IMR-90 (cell line): ENCODE measurements around the gene PHOX2A. TPM values are rescaled to one million over a fixed set of nuclear protein-coding genes. Genes with fewer than 3 reads are reported as not detected.

ENCODE experiments used
- ATAC-seq: fragments of 200-7000 bp; cut with Tn5 transposase; 2 replicates; pipeline ENCODE4 v1.9.1; 2020; ENCODE audit warnings: low read depth, mild to moderate bottlenecking, moderate library complexity
- BruUV-seq: library from RNA; stranded (reverse); fragments of 400-500 nt; replicated peaks from 2 replicates; lab custom pipeline; 2021; lab: Mats Ljungman, UMichigan
- CTCF ChIA-PET: fragments of 300-600 bp; formaldehyde crosslinking; extraction: SDS; loops from one replicate; lab custom pipeline; 2021; ENCODE audit warnings: antibody characterized with exemption; lab: Yijun Ruan, JAX
- POLR2A ChIA-PET: fragments of 300-600 bp; sonication (Branson Sonifier 250); formaldehyde crosslinking; loops from one replicate; lab custom pipeline; 2022; ENCODE audit warnings: antibody characterized with exemption; ENCODE audit not compliant: unreplicated experiment; lab: Charles Lee
- DNase-seq: peaks from one replicate; pipeline ENCODE4 v3.0.0; 2013
- H2AFZ ChIP-seq: replicated peaks from 2 replicates; pipeline ENCODE3; 2013; ENCODE audit warnings: low read length, mild to moderate bottlenecking; ENCODE audit not compliant: poor library complexity
- H2AK5ac ChIP-seq: 2 replicates; pipeline ENCODE4 v1.6.1; 2013; ENCODE audit warnings: low read depth, low read length, inconsistent platforms
- H2AK9ac ChIP-seq: replicated peaks from 2 replicates; pipeline ENCODE3; 2013; ENCODE audit warnings: mild to moderate bottlenecking, low read depth, low read length, moderate library complexity; ENCODE audit not compliant: poor library complexity
- H2BK120ac ChIP-seq: 2 replicates; pipeline ENCODE4 v1.6.1; 2013; ENCODE audit warnings: low read depth, low read length, inconsistent platforms
- H2BK15ac ChIP-seq: 3 replicates; pipeline ENCODE4 v1.6.1; 2013; ENCODE audit warnings: low read depth, low read length, inconsistent platforms
- H2BK20ac ChIP-seq: 2 replicates; pipeline ENCODE4 v1.6.1; 2013; ENCODE audit warnings: low read depth, mild to moderate bottlenecking, inconsistent platforms, low read length, moderate library complexity
- H2BK5ac ChIP-seq: 2 replicates; pipeline ENCODE4 v1.6.1; 2013; ENCODE audit warnings: mild to moderate bottlenecking, low read depth, low read length, inconsistent platforms; ENCODE audit not compliant: poor library complexity, severe bottlenecking
- H3K14ac ChIP-seq: replicated peaks from 2 replicates; pipeline ENCODE4 v1.6.1; 2013; ENCODE audit warnings: low read depth, low read length, inconsistent platforms
- H3K18ac ChIP-seq: 2 replicates; pipeline ENCODE4 v1.6.1; 2013; ENCODE audit warnings: low read depth, low read length, control low read depth
- H3K23ac ChIP-seq: 2 replicates; pipeline ENCODE4 v1.6.1; 2013; ENCODE audit warnings: low read depth, low read length, inconsistent platforms
- H3K27ac ChIP-seq: 2 replicates; pipeline ENCODE4 v1.5.1; 2013; ENCODE audit warnings: mild to moderate bottlenecking, control low read depth, low read length; ENCODE audit not compliant: insufficient read depth
- H3K27me3 ChIP-seq: 2 replicates; pipeline ENCODE4 v1.6.1; 2013; ENCODE audit warnings: low read length; ENCODE audit not compliant: control insufficient read depth, insufficient read depth
- H3K36me3 ChIP-seq: 2 replicates; pipeline ENCODE4 v1.6.1; 2013; ENCODE audit warnings: low read length, mixed read lengths; ENCODE audit not compliant: control insufficient read depth, insufficient read depth
- H3K4ac ChIP-seq: 2 replicates; pipeline ENCODE4 v1.6.1; 2013; ENCODE audit warnings: low read depth, low read length, inconsistent platforms
- H3K4me1 ChIP-seq: 2 replicates; pipeline ENCODE4 v1.6.1; 2013; ENCODE audit warnings: low read length, mixed read lengths; ENCODE audit not compliant: control insufficient read depth, insufficient read depth
- H3K4me2 ChIP-seq: 2 replicates; pipeline ENCODE4 v1.6.1; 2013; ENCODE audit warnings: low read depth, mild to moderate bottlenecking, control low read depth, low read length, moderate library complexity
- H3K4me3 ChIP-seq: 2 replicates; pipeline ENCODE4 v1.5.1; 2013; ENCODE audit warnings: low read depth, mild to moderate bottlenecking, control low read depth, low read length, moderate library complexity; ENCODE audit not compliant: insufficient read depth
- H3K56ac ChIP-seq: 2 replicates; pipeline ENCODE4 v1.6.1; 2013; ENCODE audit warnings: low read length, inconsistent platforms; ENCODE audit not compliant: insufficient read depth; ENCODE audit errors: extremely low read depth
- H3K79me1 ChIP-seq, 2 experiments: 2 replicates each; pipeline ENCODE4 v1.6.1; 2013; ENCODE audit warnings: low read length in 2 of 2, inconsistent platforms in 1 of 2, low read depth in 1 of 2
- H3K9ac ChIP-seq: 2 replicates; pipeline ENCODE4 v1.6.1; 2013; ENCODE audit warnings: low read depth, low read length, control low read depth
- H3K9me1 ChIP-seq: 2 replicates; pipeline ENCODE4 v1.6.1; 2013; ENCODE audit warnings: low read length, inconsistent platforms; ENCODE audit not compliant: insufficient read depth
- H3K9me3 ChIP-seq: 2 replicates; pipeline ENCODE4 v1.6.1; 2013; ENCODE audit warnings: low read length; ENCODE audit not compliant: control insufficient read depth, insufficient read depth
- H4K20me1 ChIP-seq: 2 replicates; pipeline ENCODE4 v1.6.1; 2013; ENCODE audit warnings: low read length, inconsistent platforms; ENCODE audit not compliant: insufficient read depth
- H4K5ac ChIP-seq: 2 replicates; pipeline ENCODE4 v1.6.1; 2013; ENCODE audit warnings: mild to moderate bottlenecking, low read depth, low read length, control low read depth
- H4K8ac ChIP-seq, 2 experiments: 2 replicates each; pipeline ENCODE4 v1.6.1; 2013; ENCODE audit warnings: low read depth in 2 of 2, low read length in 2 of 2, control low read depth in 1 of 2, inconsistent platforms in 1 of 2
- H4K91ac ChIP-seq: 2 replicates; pipeline ENCODE4 v1.6.1; 2013; ENCODE audit warnings: low read depth, low read length, inconsistent platforms; ENCODE audit not compliant: insufficient read depth
- BHLHE40 ChIP-seq: fragments of 150-350 bp; IDR thresholded peaks from 2 replicates; pipeline ENCODE4 v1.6.1; 2016; ENCODE audit warnings: mild to moderate bottlenecking, low read depth, low read length
- CEBPB ChIP-seq: IDR thresholded peaks from 2 replicates; pipeline ENCODE4 v1.6.1; 2012; ENCODE audit warnings: low read depth, low read length, improper control_type of control experiment
- CHD1 ChIP-seq: IDR thresholded peaks from 2 replicates; pipeline ENCODE4 v1.6.1; 2012; ENCODE audit warnings: low read depth, low read length, improper control_type of control experiment
- FOS ChIP-seq: fragments of 150-350 bp; IDR thresholded peaks from 2 replicates; pipeline ENCODE4 v1.6.1; 2016; ENCODE audit warnings: low read depth, low read length
- MAFK ChIP-seq: IDR thresholded peaks from 2 replicates; pipeline ENCODE4 v1.6.1; 2012; ENCODE audit warnings: low read depth, low read length, improper control_type of control experiment
- MAZ ChIP-seq: IDR thresholded peaks from 2 replicates; pipeline ENCODE4 v1.6.1; 2012; ENCODE audit warnings: low read depth, mild to moderate bottlenecking, low read length, improper control_type of control experiment, moderate library complexity, borderline replicate concordance
- MXI1 ChIP-seq: IDR thresholded peaks from 2 replicates; pipeline ENCODE4 v1.6.1; 2012; ENCODE audit warnings: low read depth, mild to moderate bottlenecking, low read length, moderate library complexity, borderline replicate concordance
- NFE2L2 ChIP-seq: fragments of 150-350 bp; IDR thresholded peaks from 2 replicates; pipeline ENCODE4 v1.6.1; 2016; ENCODE audit warnings: low read depth, mild to moderate bottlenecking, low read length
- POLR2A ChIP-seq: IDR thresholded peaks from 2 replicates; pipeline ENCODE4 v1.6.1; 2012; ENCODE audit warnings: mild to moderate bottlenecking, low read depth, low read length
- RAD21 ChIP-seq: IDR thresholded peaks from 2 replicates; pipeline ENCODE4 v1.6.1; 2012; ENCODE audit warnings: low read length, improper control_type of control experiment
- RFX5 ChIP-seq: IDR thresholded peaks from 2 replicates; pipeline ENCODE4 v1.8.0; 2012; ENCODE audit warnings: low read depth, mild to moderate bottlenecking, low read length, moderate library complexity
- SMC3 ChIP-seq: fragments of 150-350 bp; IDR thresholded peaks from 2 replicates; pipeline ENCODE4 v1.6.1; 2016; ENCODE audit warnings: low read depth, mild to moderate bottlenecking, antibody characterized with exemption, low read length, moderate library complexity
- WGBS, 2 experiments: methylation state at CpG; one replicate each; pipeline versions ENCODE4 v1.1.5 to v1.1.7; 2013; ENCODE audit warnings: missing lambda C conversion rate in 2 of 2; ENCODE audit not compliant: insufficient read length in 1 of 2; ENCODE audit errors: extremely low coverage in 2 of 2; 5-methylcytosine and 5-hydroxymethylcytosine counted together
- dilution Hi-C: fragments of 300-500 bp; cut with HindIII; formaldehyde crosslinking; loops from one replicate; pipeline ENCODE4 v1.14.3; 2018; ENCODE audit warnings: low sequenced_read_pairs; ENCODE audit not compliant: unreplicated experiment
- in situ Hi-C: fragments of 300-500 bp; cut with MboI; formaldehyde crosslinking; loops from 3 replicates; pipeline ENCODE4 v1.14.3; 2019; ENCODE audit warnings: low sequenced_read_pairs, inconsistent platforms, mixed read lengths
- intact Hi-C: fragments of 100-400 bp; cut with micrococcal nuclease; formaldehyde crosslinking; loops from 2 replicates; pipeline ENCODE4 v1.10.0; 2022
- polyA plus RNA-seq, 3 experiments: library from polyadenylated mRNA; depleted of rRNA; stranded (reverse); fragments of >200 nt; gene quantifications; 2 replicates each; pipeline ENCODE4 v1.2.3, GENCODE V29; 2012; ENCODE audit warnings: low replicate concordance in 1 of 3
- total RNA-seq: library from RNA; depleted of rRNA; stranded (reverse); fragments of >200 nt; gene quantifications from 2 replicates; pipeline ENCODE4 v1.2.3, GENCODE V29; 2012
- TF ChIP-seq, protein P1 (sequence below): conservative IDR thresholded peaks from 2 replicates; pipeline ENCODE4 v1.5.1; 2012; ENCODE audit warnings: mild to moderate bottlenecking, low read depth, low read length, improper control_type of control experiment
- TF ChIP-seq, protein P2 (sequence below): fragments of 150-350 bp; IDR thresholded peaks from 2 replicates; pipeline ENCODE4 v1.6.1; 2017; ENCODE audit warnings: mild to moderate bottlenecking, antibody characterized with exemption, low read length, low read depth

PHOX2A gene
- total and polyA plus RNA-seq, 2 of the 4 experiments (the other 2 are of a cell fraction): not detected

DNA sequence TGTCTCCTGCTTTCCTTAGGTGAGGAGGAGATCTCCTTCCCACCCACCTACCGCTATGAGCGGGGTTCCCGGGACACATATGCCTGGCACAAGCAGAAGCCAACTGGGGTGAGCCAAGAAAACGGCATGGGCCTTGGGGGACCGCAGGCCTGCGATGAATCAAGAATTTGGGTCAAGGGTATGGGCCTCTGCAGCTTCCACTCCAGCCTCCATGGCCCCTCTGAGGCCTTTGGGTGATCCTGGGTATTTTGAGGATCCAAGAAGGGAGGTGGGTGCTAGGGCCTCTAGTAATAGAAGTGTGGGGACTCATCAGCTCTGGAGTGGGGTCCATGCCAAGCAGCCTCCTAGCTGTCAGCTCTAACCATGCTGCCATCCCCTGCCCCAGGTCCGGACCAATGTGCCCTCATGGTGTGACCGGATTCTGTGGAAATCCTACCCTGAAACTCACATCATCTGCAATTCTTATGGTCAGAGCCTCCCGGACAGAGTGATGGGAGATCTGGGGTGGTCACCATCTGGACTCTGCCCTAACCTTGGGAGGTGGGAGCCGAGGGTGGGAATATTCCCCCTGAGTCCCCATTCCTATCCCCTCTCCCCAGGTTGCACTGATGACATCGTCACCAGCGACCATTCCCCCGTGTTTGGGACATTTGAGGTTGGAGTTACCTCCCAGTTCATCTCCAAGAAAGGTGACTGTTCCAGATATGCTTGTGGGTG is 10.8 kb downstream of the PHOX2A start:
- no peak for ATAC-seq
- Histone ChIP-seq H3K23ac (no peak overlapping the region), H2AK5ac (no peak overlapping the region), H3K4me1 (no peaks in the 10 kb centered on the region; the same call in 1 of the 2 replicates), H4K20me1 (peaks cover 72% of the 10 kb centered on the region), H2BK120ac (no peak overlapping the region), H3K9ac (no peak overlapping the region), H3K56ac (no peak overlapping the region), H3K4me3 (no peak overlapping the region), H2BK5ac (no peak overlapping the region), H3K27ac (no peak overlapping the region), H3K18ac (no peak overlapping the region), H2AFZ (no peak overlapping the region), H2BK15ac (no peak overlapping the region), H3K4ac (no peak overlapping the region), H3K27me3 (no peaks in the 10 kb centered on the region), H3K9me1 (no peaks in the 10 kb centered on the region), H4K91ac (no peak overlapping the region), H4K8ac (no peak overlapping the region), H4K5ac (no peak overlapping the region), H3K9me3 (no peaks in the 10 kb centered on the region), H2AK9ac (no peak overlapping the region), H2BK20ac (no peak overlapping the region), H3K36me3 (peaks cover 91% of the 10 kb centered on the region), H3K14ac (no peak overlapping the region), H3K79me1 (peaks cover 9 to 55% of the 10 kb centered on the region in 2 experiments), H3K4me2 (no peak overlapping the region)
- no CpG with 5 or more reads among the region's 13 CpGs for WGBS, 2 experiments
- TF ChIP-seq, protein P1, sequence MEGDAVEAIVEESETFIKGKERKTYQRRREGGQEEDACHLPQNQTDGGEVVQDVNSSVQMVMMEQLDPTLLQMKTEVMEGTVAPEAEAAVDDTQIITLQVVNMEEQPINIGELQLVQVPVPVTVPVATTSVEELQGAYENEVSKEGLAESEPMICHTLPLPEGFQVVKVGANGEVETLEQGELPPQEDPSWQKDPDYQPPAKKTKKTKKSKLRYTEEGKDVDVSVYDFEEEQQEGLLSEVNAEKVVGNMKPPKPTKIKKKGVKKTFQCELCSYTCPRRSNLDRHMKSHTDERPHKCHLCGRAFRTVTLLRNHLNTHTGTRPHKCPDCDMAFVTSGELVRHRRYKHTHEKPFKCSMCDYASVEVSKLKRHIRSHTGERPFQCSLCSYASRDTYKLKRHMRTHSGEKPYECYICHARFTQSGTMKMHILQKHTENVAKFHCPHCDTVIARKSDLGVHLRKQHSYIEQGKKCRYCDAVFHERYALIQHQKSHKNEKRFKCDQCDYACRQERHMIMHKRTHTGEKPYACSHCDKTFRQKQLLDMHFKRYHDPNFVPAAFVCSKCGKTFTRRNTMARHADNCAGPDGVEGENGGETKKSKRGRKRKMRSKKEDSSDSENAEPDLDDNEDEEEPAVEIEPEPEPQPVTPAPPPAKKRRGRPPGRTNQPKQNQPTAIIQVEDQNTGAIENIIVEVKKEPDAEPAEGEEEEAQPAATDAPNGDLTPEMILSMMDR: no peak
- TF ChIP-seq POLR2A: no peak
- TF ChIP-seq, protein P2, sequence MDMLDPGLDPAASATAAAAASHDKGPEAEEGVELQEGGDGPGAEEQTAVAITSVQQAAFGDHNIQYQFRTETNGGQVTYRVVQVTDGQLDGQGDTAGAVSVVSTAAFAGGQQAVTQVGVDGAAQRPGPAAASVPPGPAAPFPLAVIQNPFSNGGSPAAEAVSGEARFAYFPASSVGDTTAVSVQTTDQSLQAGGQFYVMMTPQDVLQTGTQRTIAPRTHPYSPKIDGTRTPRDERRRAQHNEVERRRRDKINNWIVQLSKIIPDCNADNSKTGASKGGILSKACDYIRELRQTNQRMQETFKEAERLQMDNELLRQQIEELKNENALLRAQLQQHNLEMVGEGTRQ: no peak
- TF ChIP-seq CEBPB: no peak
- no peak for TF ChIP-seq NFE2L2
- TF ChIP-seq SMC3: no peak
- no peak for TF ChIP-seq MAFK
- no peak for TF ChIP-seq RFX5
- TF ChIP-seq MXI1: no peak
- no peak for TF ChIP-seq FOS
- no peak for TF ChIP-seq MAZ
- TF ChIP-seq BHLHE40: no peak
- TF ChIP-seq CHD1: no peak
- no peak for TF ChIP-seq RAD21
- BruUV-seq: no TSS peak
- POLR2A ChIA-PET: no interaction called here
- in situ Hi-C loops: no loop called here
- intact Hi-C loops: no loop called here
- dilution Hi-C loops: no loop called here
- CTCF ChIA-PET: no interaction called here
- DNase-seq: no peak
